H1 (cell line): ENCODE results near the gene NAT9. TPM values are rescaled to one million over a fixed set of nuclear protein-coding genes. Genes with fewer than 3 reads are reported as not detected.

Experiments
- CTCF ChIA-PET: fragments of 300-600 bp; sonication (Branson Sonifier 250); formaldehyde crosslinking; loops from one replicate; lab custom pipeline; 2021; ENCODE audit not compliant: partially characterized antibody; lab: Charles Lee
- POLR2A ChIA-PET: fragments of 300-600 bp; sonication (Branson Sonifier 250); formaldehyde crosslinking; loops from one replicate; lab custom pipeline; 2021; ENCODE audit warnings: inconsistent platforms; ENCODE audit not compliant: partially characterized antibody; lab: Charles Lee
- DNase-seq, 2 experiments: peaks; one replicate each; pipeline versions ENCODE4 v3.0.0 to v3.0.0-alpha.2; 2010 to 2022; ENCODE audit warnings: low spot score in 2 of 2, low read depth in 1 of 2, mixed read lengths in 1 of 2
- FAIRE-seq: peaks from 2 replicates; lab custom pipeline; 2011; peaks lifted over from hg19 to GRCh38; lab: Jason Lieb, UNC
- H2AFZ ChIP-seq: 2 replicates; pipeline ENCODE4 v1.8.1; 2012; ENCODE audit warnings: low read length, inconsistent platforms
- H2AK5ac ChIP-seq: 2 replicates; pipeline ENCODE4 v1.6.1; 2013; ENCODE audit warnings: low read depth, low read length
- H2BK120ac ChIP-seq: replicated peaks from 2 replicates; pipeline ENCODE3; 2013; ENCODE audit warnings: low read depth, low read length, inconsistent platforms
- H2BK12ac ChIP-seq: 2 replicates; pipeline ENCODE4 v1.6.1; 2013; ENCODE audit warnings: low read depth, low read length
- H2BK15ac ChIP-seq: 2 replicates; pipeline ENCODE4 v1.6.1; 2013; ENCODE audit warnings: low read length
- H2BK20ac ChIP-seq: 2 replicates; pipeline ENCODE4 v1.6.1; 2013; ENCODE audit warnings: low read length
- H2BK5ac ChIP-seq: 2 replicates; pipeline ENCODE4 v1.6.1; 2013; ENCODE audit warnings: low read depth, low read length
- H3K14ac ChIP-seq: 2 replicates; pipeline ENCODE4 v1.6.1; 2013; ENCODE audit warnings: inconsistent platforms; ENCODE audit not compliant: insufficient read length
- H3K18ac ChIP-seq: 2 replicates; pipeline ENCODE4 v1.6.1; 2013; ENCODE audit warnings: low read length; ENCODE audit errors: extremely low read depth
- H3K23ac ChIP-seq: 2 replicates; pipeline ENCODE4 v1.6.1; 2013; ENCODE audit warnings: inconsistent platforms; ENCODE audit not compliant: insufficient read length
- H3K23me2 ChIP-seq: 2 replicates; pipeline ENCODE4 v1.6.1; 2013; ENCODE audit warnings: low read depth, low read length
- H3K27ac ChIP-seq: 2 replicates; pipeline ENCODE4 v1.6.1; 2011; ENCODE audit warnings: low read depth, low read length, inconsistent platforms
- H3K27me3 ChIP-seq, 4 experiments: replicated peaks in 1 of 4; 1 replicate in 1 of 4; 2 replicates in 3 of 4; pipeline versions ENCODE4 v1.6.1 to v1.8.1; 2011 to 2013; ENCODE audit warnings: low read length in 3 of 4, mild to moderate bottlenecking in 3 of 4, inconsistent platforms in 2 of 4, mixed read lengths in 2 of 4, moderate library complexity in 1 of 4; ENCODE audit not compliant: control insufficient read depth in 3 of 4, insufficient read depth in 3 of 4; ENCODE audit errors: extremely low read depth in 1 of 4
- H3K36me3 ChIP-seq, 4 experiments: 2 replicates each; pipeline versions ENCODE4 v1.6.1 to v1.8.1; 2011 to 2013; ENCODE audit warnings: mild to moderate bottlenecking in 4 of 4, low read length in 3 of 4, moderate library complexity in 2 of 4, control low read depth in 1 of 4, inconsistent platforms in 1 of 4; ENCODE audit not compliant: insufficient read depth in 4 of 4, control insufficient read depth in 2 of 4
- H3K4ac ChIP-seq: replicated peaks from 2 replicates; pipeline ENCODE3; 2013; ENCODE audit warnings: low read length, low read depth, mixed read lengths, inconsistent platforms; ENCODE audit not compliant: insufficient read length
- H3K4me1 ChIP-seq, 4 experiments: replicated peaks in 1 of 4; 1 replicate in 1 of 4; 2 replicates in 3 of 4; pipeline versions ENCODE4 v1.6.1 to v1.8.1; 2011 to 2013; ENCODE audit warnings: low read length in 3 of 4, inconsistent platforms in 2 of 4, mixed read lengths in 1 of 4; ENCODE audit not compliant: insufficient read depth in 4 of 4, control insufficient read depth in 3 of 4
- H3K4me2 ChIP-seq, 2 experiments: 2 replicates each; pipeline versions ENCODE4 v1.6.1 to v1.8.1; 2011 to 2013; ENCODE audit warnings: low read depth in 2 of 2, low read length in 2 of 2, control low read depth in 1 of 2, inconsistent platforms in 1 of 2, mild to moderate bottlenecking in 1 of 2; ENCODE audit not compliant: insufficient read depth in 1 of 2
- H3K4me3 ChIP-seq, 4 experiments: fragments of 200-600, 300-600 bp in 1 of 4; sonication (generic), shearing (Covaris generic), sonication (Bioruptor Twin) in 1 of 4; 2 replicates each; pipeline versions ENCODE4 v1.5.1 to v1.8.1; 2011 to 2016; ENCODE audit warnings: low read length in 4 of 4, low read depth in 3 of 4, control low read depth in 2 of 4, inconsistent platforms in 2 of 4, mild to moderate bottlenecking in 2 of 4, mixed read lengths in 1 of 4, moderate library complexity in 1 of 4; ENCODE audit not compliant: insufficient read depth in 2 of 4; ENCODE audit errors: extremely low read depth in 1 of 4
- H3K56ac ChIP-seq: replicated peaks from 2 replicates; pipeline ENCODE3; 2013; ENCODE audit warnings: low read depth, mild to moderate bottlenecking, mixed read lengths, low read length, inconsistent platforms; ENCODE audit not compliant: insufficient read length
- H3K79me1 ChIP-seq: 2 replicates; pipeline ENCODE4 v1.6.1; 2013; ENCODE audit warnings: low read depth, low read length, control low read depth
- H3K79me2 ChIP-seq, 2 experiments: 2 replicates each; pipeline versions ENCODE4 v1.6.1 to v1.8.1; 2012 to 2013; ENCODE audit warnings: low read length in 2 of 2, mild to moderate bottlenecking in 2 of 2, inconsistent platforms in 1 of 2; ENCODE audit not compliant: insufficient read depth in 2 of 2, control insufficient read depth in 1 of 2
- H3K9ac ChIP-seq, 4 experiments: replicated peaks in 1 of 4; 1 replicate in 1 of 4; 2 replicates in 3 of 4; pipeline versions ENCODE4 v1.6.1 to v1.8.1; 2011 to 2013; ENCODE audit warnings: low read depth in 3 of 4, low read length in 3 of 4, control low read depth in 2 of 4, mild to moderate bottlenecking in 2 of 4, moderate library complexity in 2 of 4, inconsistent platforms in 1 of 4; ENCODE audit errors: extremely low read depth in 1 of 4
- H3K9me3 ChIP-seq, 2 experiments: 2 replicates each; pipeline versions ENCODE4 v1.6.1 to v1.8.1; 2012 to 2013; ENCODE audit warnings: mild to moderate bottlenecking in 2 of 2, moderate library complexity in 2 of 2, control low read depth in 1 of 2, inconsistent platforms in 1 of 2, low read depth in 1 of 2, low read length in 1 of 2, mixed read lengths in 1 of 2; ENCODE audit not compliant: insufficient read depth in 2 of 2
- H4K20me1 ChIP-seq, 2 experiments: replicated peaks in 1 of 2; 2 replicates each; pipeline versions ENCODE3 to v1.8.1; 2011 to 2013; ENCODE audit warnings: inconsistent platforms in 2 of 2, low read length in 2 of 2, mild to moderate bottlenecking in 1 of 2; ENCODE audit not compliant: insufficient read depth in 2 of 2, control insufficient read depth in 1 of 2
- H4K5ac ChIP-seq: 2 replicates; pipeline ENCODE4 v1.6.1; 2013; ENCODE audit warnings: low read length, low read depth, mixed read lengths, inconsistent platforms; ENCODE audit not compliant: insufficient read length
- H4K8ac ChIP-seq: 2 replicates; pipeline ENCODE4 v1.8.0; 2013; ENCODE audit warnings: mild to moderate bottlenecking, moderate library complexity, low read length, inconsistent platforms; ENCODE audit not compliant: insufficient read depth; ENCODE audit errors: extremely low read depth
- H4K91ac ChIP-seq: replicated peaks from 2 replicates; pipeline ENCODE3; 2013; ENCODE audit warnings: low read length, mixed read lengths, inconsistent platforms; ENCODE audit not compliant: insufficient read length
- ATF2 ChIP-seq: IDR thresholded peaks from 2 replicates; pipeline ENCODE4 v1.6.1; 2012; ENCODE audit warnings: low read length, inconsistent platforms
- CTCF ChIP-seq, 3 experiments: IDR thresholded peaks; 1 replicate in 2 of 3; 2 replicates in 1 of 3; pipeline versions ENCODE4 v1.5.1 to v1.6.1; 2011; ENCODE audit warnings: low read length in 3 of 3, mild to moderate bottlenecking in 3 of 3, inconsistent platforms in 2 of 3, low read depth in 1 of 3, moderate library complexity in 1 of 3; ENCODE audit not compliant: insufficient read depth in 1 of 3; ENCODE audit errors: control extremely low read depth in 1 of 3
- EGR1 ChIP-seq: IDR thresholded peaks from 2 replicates; pipeline ENCODE4 v1.6.1; 2011; ENCODE audit warnings: low read depth, low read length, borderline replicate concordance
- EP300 ChIP-seq, 2 experiments: IDR thresholded peaks; 1 replicate in 1 of 2; 2 replicates in 1 of 2; pipeline ENCODE4 v1.6.1; 2011 to 2012; ENCODE audit warnings: low read depth in 2 of 2, low read length in 2 of 2, mild to moderate bottlenecking in 2 of 2, borderline replicate concordance in 1 of 2, inconsistent platforms in 1 of 2, moderate library complexity in 1 of 2
- GTF2F1 ChIP-seq: IDR thresholded peaks from 2 replicates; pipeline ENCODE4 v1.6.1; 2012; ENCODE audit warnings: low read depth, low read length, improper control_type of control experiment, borderline replicate concordance
- JUND ChIP-seq: IDR thresholded peaks from 2 replicates; pipeline ENCODE4 v1.6.1; 2011; ENCODE audit warnings: mild to moderate bottlenecking, improper control_type of control experiment, low read length
- RNF2 ChIP-seq: fragments of 200-900, 300-1000 bp; sonication (generic); IDR thresholded peaks from 2 replicates; pipeline ENCODE4 v1.7.1; 2016; ENCODE audit warnings: borderline replicate concordance, low read depth, mild to moderate bottlenecking, antibody characterized with exemption, low read length; ENCODE audit not compliant: poor library complexity, severe bottlenecking; ENCODE audit errors: missing control alignments
- RXRA ChIP-seq: IDR thresholded peaks from 2 replicates; pipeline ENCODE4 v1.6.1; 2011; ENCODE audit warnings: low read depth, mild to moderate bottlenecking, low read length, moderate library complexity; ENCODE audit not compliant: insufficient read depth
- WGBS, 2 experiments: shearing (Covaris generic) in 1 of 2; methylation state at CpG; one replicate each; pipeline versions ENCODE4 v1.1.6 to v1.1.7; 2013 to 2015; ENCODE audit warnings: low lambda C conversion rate in 2 of 2, mixed read lengths in 2 of 2, inconsistent platforms in 1 of 2, low coverage in 1 of 2, missing lambda C conversion rate in 1 of 2; ENCODE audit not compliant: insufficient replicate concordance in 2 of 2, insufficient coverage in 1 of 2, insufficient read length in 1 of 2; ENCODE audit errors: extremely low coverage in 1 of 2, missing lambda C conversion rate in 1 of 2; 5-methylcytosine and 5-hydroxymethylcytosine counted together
- polyA plus RNA-seq, 7 experiments: library from polyadenylated mRNA; depleted of rRNA in 3 of 7; stranded (reverse) in 5 of 7; unstranded in 2 of 7; fragments of >200 nt in 5 of 7; fragments of 200-250 nt in 2 of 7; gene quantifications; 1 replicate in 5 of 7; 2 replicates in 1 of 7; 4 replicates in 1 of 7; pipeline versions ENCODE4 v1.2.1 to v1.2.3, GENCODE V29; 2011 to 2013; ENCODE audit warnings: missing spikeins in 2 of 7, mixed read lengths in 2 of 7
- total RNA-seq: library from RNA; stranded (reverse); fragmentation: NEBNext Ultra II Directional; extraction: Animal tissue kit (Norgen Biotek cat#: 25700); gene quantifications from 2 replicates; pipeline ENCODE4 v1.2.1, GENCODE V29; 2021

NAT9 gene
- total and polyA plus RNA-seq, 2 of the 8 experiments (the other 6 are each of a cell fraction or from before 2014, with no cell fraction given): 32.3 to 42.7 TPM

GRCh38 chr17:74729368-74729767, 46.8 kb downstream of the NAT9 start:
- no peak overlapping the region for H3K27ac ChIP-seq
- no peak for DNase-seq
- no peak overlapping the region for H2BK15ac ChIP-seq
- H3K9me3 ChIP-seq: peaks cover 0 to 9% of the 10 kb centered on the region in 2 experiments; a peak in 1 of 4 replicates
- H2BK120ac ChIP-seq: no peak overlapping the region
- H2BK12ac ChIP-seq: no peak overlapping the region; the same call in 1 of the 2 replicates
- H3K79me1 ChIP-seq: peaks cover 3% of the 10 kb centered on the region; the same call in 1 of the 2 replicates
- H4K91ac ChIP-seq: no peak overlapping the region
- no peak overlapping the region for H4K5ac ChIP-seq
- no peaks in the 10 kb centered on the region for H3K79me2 ChIP-seq
- H3K36me3 ChIP-seq: no peaks in the 10 kb centered on the region
- WGBS, 2 experiments: 94% methylated on average over 5 of the region's 5 CpGs; no CpG with 5 or more reads in 1 of the 2 experiments
- H3K23ac ChIP-seq: no peak overlapping the region
- peaks cover 14% of the 10 kb centered on the region for H3K23me2 ChIP-seq
- no peak overlapping the region for H2BK20ac ChIP-seq
- ChIA-PET CTCF (interaction anchor here (1.0 to 1.4 kb wide), 3 partner anchors 15 to 71 kb away, joined by 3 read pairs; no protein-coding TSS in a partner anchor), POLR2A (interaction anchor here (0.5 to 0.8 kb wide), 2 partner anchors 20 to 292 kb away, joined by 3 read pairs; no protein-coding TSS in a partner anchor)
- no peak overlapping the region for H3K56ac ChIP-seq
- H3K4ac ChIP-seq: no peak overlapping the region
- H4K8ac ChIP-seq: no peak overlapping the region
- H3K4me2 ChIP-seq: no peak overlapping the region
- H3K4me3 ChIP-seq: no peak overlapping the region
- no peak overlapping the region for H2BK5ac ChIP-seq
- FAIRE-seq: no peak
- no peaks in the 10 kb centered on the region for H3K4me1 ChIP-seq
- no peak overlapping the region for H2AK5ac ChIP-seq
- H3K27me3 ChIP-seq: peaks cover 0 to 3% (median 0%) of the 10 kb centered on the region in 4 experiments; a peak in 3 of 7 replicates
- H4K20me1 ChIP-seq: peaks cover 0 to 7% of the 10 kb centered on the region in 2 experiments
- H3K18ac ChIP-seq: no peak overlapping the region
- no peak overlapping the region for H3K9ac ChIP-seq
- no peak overlapping the region for H2AFZ ChIP-seq
- no peak overlapping the region for H3K14ac ChIP-seq
- TF ChIP-seq EP300 (IDR thresholded peaks at IDR 0.05; ENCODE audit: borderline replicate concordance in 1 of 2, low read depth in 2 of 2, low read length in 2 of 2) (no peak), CTCF (IDR thresholded peaks at IDR 0.05; ENCODE audit: control extremely low read depth in 1 of 3, insufficient read depth in 1 of 3, low read depth in 1 of 3, low read length in 3 of 3) (no peak), RNF2 (no peak), EGR1 (no peak), ATF2 (no peak), GTF2F1 (no peak), JUND (no peak), RXRA (no peak)
